PC-3 (cell line): ENCODE measurements around the gene CTRL. TPM values are rescaled to one million over a fixed set of nuclear protein-coding genes. Genes with fewer than 3 reads are reported as not detected.

Experiments used
- ATAC-seq: fragments of 200-7000 bp; cut with Tn5 transposase; 2 replicates; pipeline ENCODE4 v1.9.1; 2020; ENCODE audit warnings: mild to moderate bottlenecking, moderate library complexity
- BruUV-seq: library from RNA; stranded (reverse); fragments of 400-500 nt; replicated peaks from 2 replicates; lab custom pipeline; 2021; lab: Mats Ljungman, UMichigan
- CTCF ChIA-PET: fragments of 300-600 bp; sonication (Branson Sonifier 250); formaldehyde crosslinking; loops from one replicate; lab custom pipeline; 2022; ENCODE audit warnings: antibody characterized with exemption; lab: Charles Lee
- POLR2A ChIA-PET: fragments of 300-600 bp; sonication (Branson Sonifier 250); formaldehyde crosslinking; loops from one replicate; lab custom pipeline; 2022; ENCODE audit warnings: antibody characterized with exemption; ENCODE audit not compliant: unreplicated experiment; lab: Charles Lee
- DNase-seq: peaks from one replicate; pipeline ENCODE4 v3.0.0-alpha.2; 2015
- H2AFZ ChIP-seq: fragments of 300-600 bp; sonication (generic); 2 replicates; pipeline ENCODE4 v1.6.0; 2016; ENCODE audit warnings: antibody characterized with exemption, low read length
- H3F3A ChIP-seq: fragments of 300-600 bp; sonication (generic); one replicate; pipeline ENCODE4 v1.6.0; 2017; ENCODE audit warnings: antibody characterized with exemption, low read length, control low read depth, mild to moderate bottlenecking; ENCODE audit not compliant: unreplicated experiment
- H3K27ac ChIP-seq: fragments of 300-600 bp; sonication (generic); 2 replicates; pipeline ENCODE4 v1.5.1; 2016; ENCODE audit warnings: mild to moderate bottlenecking, low read length
- H3K27me3 ChIP-seq: fragments of 300-600 bp; sonication (generic); 2 replicates; pipeline ENCODE4 v1.6.1; 2016; ENCODE audit warnings: low read length, mixed read lengths
- H3K36me3 ChIP-seq: fragments of 300-600 bp; sonication (generic); 2 replicates; pipeline ENCODE4 v1.6.1; 2016; ENCODE audit warnings: low read depth, mixed run types, low read length, mixed read lengths
- H3K4me1 ChIP-seq: fragments of 300-600 bp; sonication (generic); 2 replicates; pipeline ENCODE4 v1.5.1; 2016; ENCODE audit warnings: low read length; ENCODE audit not compliant: insufficient read depth
- H3K4me2 ChIP-seq: fragments of 300-600 bp; sonication (generic); 2 replicates; pipeline ENCODE4 v1.6.0; 2016; ENCODE audit warnings: low read length
- H3K4me3 ChIP-seq: fragments of 300-600 bp; sonication (generic); 2 replicates; pipeline ENCODE4 v1.5.1; 2016; ENCODE audit warnings: mild to moderate bottlenecking, low read length, mixed read lengths
- H3K79me2 ChIP-seq: fragments of 300-600 bp; sonication (generic); 2 replicates; pipeline ENCODE4 v1.6.1; 2017; ENCODE audit warnings: low read length, mixed read lengths
- H3K9ac ChIP-seq: fragments of 300-600 bp; sonication (generic); 2 replicates; pipeline ENCODE4 v1.6.0; 2016; ENCODE audit warnings: mild to moderate bottlenecking, low read length
- H3K9me2 ChIP-seq: fragments of 300-600 bp; sonication (generic); replicated peaks from 2 replicates; pipeline ENCODE4 v1.6.1; 2016; ENCODE audit warnings: mixed run types, low read length, mixed read lengths
- H3K9me3 ChIP-seq: fragments of 300-600 bp; sonication (generic); 2 replicates; pipeline ENCODE4 v1.6.1; 2016; ENCODE audit warnings: low read length, mixed read lengths
- H4K20me1 ChIP-seq: fragments of 300-600 bp; sonication (generic); 2 replicates; pipeline ENCODE4 v1.6.1; 2016; ENCODE audit warnings: low read length, mixed read lengths
- EZH2 ChIP-seq: fragments of 300-600 bp; sonication (generic); IDR thresholded peaks from one replicate; pipeline ENCODE4 v1.6.1; 2017; ENCODE audit warnings: antibody characterized with exemption, mild to moderate bottlenecking, low read length; ENCODE audit not compliant: unreplicated experiment
- EZH2phosphoT487 ChIP-seq: fragments of 300-600 bp; sonication (generic); IDR thresholded peaks from 2 replicates; pipeline ENCODE4 v1.6.1; 2018; ENCODE audit warnings: mild to moderate bottlenecking, antibody characterized with exemption, low read length, borderline replicate concordance
- intact Hi-C: fragments of 100-400 bp; cut with micrococcal nuclease; formaldehyde crosslinking; loops from 2 replicates; pipeline ENCODE4 v1.9.0; 2023
- total RNA-seq: library from RNA; depleted of rRNA; stranded (reverse); fragments of >200 nt; gene quantifications from 2 replicates; pipeline ENCODE4 v1.2.3, GENCODE V29; 2014
- TF ChIP-seq, protein P1 (sequence below): fragments of 300-600 bp; sonication (generic); conservative IDR thresholded peaks from 2 replicates; pipeline ENCODE4 v1.5.1; 2017; ENCODE audit warnings: antibody characterized with exemption, low read depth, mild to moderate bottlenecking, low read length

Gene CTRL
- total RNA-seq, 1 experiment from 2014 or later, result 1.6 TPM

DNA sequence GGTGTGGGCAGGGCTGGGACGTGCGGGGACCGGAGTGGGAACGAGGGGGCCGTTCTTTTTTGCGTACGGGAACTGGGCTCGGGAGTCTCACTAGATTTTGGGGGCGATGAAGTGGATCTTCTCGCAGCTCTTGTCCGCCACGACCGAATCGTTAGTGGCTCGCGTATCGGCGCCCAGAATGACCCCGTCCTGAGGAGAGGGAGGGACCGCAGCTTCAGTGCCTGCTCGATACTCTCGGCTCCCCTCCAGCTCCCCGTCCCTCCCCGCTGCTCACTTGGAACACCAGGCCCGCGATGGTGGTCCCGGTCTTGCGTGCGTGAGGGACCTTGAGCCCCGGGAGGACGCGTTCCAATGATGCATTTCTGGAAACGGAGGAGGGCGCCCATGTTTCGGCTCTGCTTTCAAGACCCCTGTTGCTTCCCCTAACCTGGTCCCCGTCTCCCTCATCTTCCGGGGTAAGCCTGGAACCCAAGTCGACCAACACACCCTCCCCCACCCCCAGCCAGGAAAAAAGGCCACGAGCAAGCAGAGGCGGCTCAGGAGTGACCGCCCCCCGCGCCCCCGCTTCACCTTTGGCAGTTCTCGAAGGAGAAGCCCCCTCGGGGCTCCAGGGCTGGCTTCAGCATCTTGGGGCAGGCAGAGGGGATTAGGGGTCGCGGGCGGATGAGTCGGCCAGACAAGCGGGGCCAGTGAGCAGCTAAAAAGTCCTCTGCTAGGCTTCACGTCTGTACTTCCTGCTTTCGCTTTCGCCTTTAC is 4.6 kb upstream of the CTRL start, which contains the start of gene PSMB10:
Gene PSMB10 (minus strand): TSS at position 727 of the 756 bp plus-strand sequence. CDS start 101 bp downstream, at position 626.
- intact Hi-C loops, result no loop called here
- Histone ChIP-seq H3K9me2 (no peaks in the 10 kb centered on the region), H4K20me1 (no peaks in the 10 kb centered on the region), H3K27ac (peak within 1 kb of the TSS; percentile 41), H3K36me3 (no peaks in the 10 kb centered on the region), H3K27me3 (no peaks in the 10 kb centered on the region), H3K4me3 (peak within 1 kb of the TSS; percentile 88), H3K9me3 (no peaks in the 10 kb centered on the region), H3K4me2 (peak within 1 kb of the TSS; percentile 84), H3K79me2 (peaks cover 31% of the 10 kb centered on the region), H3K4me1 (peaks cover 14% of the 10 kb centered on the region; the same call in 1 of the 2 replicates), H2AFZ (peak within 1 kb of the TSS; percentile 92), H3K9ac (peak within 1 kb of the TSS; percentile 85), H3F3A (no peaks in the 10 kb centered on the region)
- POLR2A ChIA-PET, result no interaction called here
- DNase-seq (no peak), ATAC-seq (peak; percentile 2)
- BruUV-seq, result TSS peak; percentile 79
- CTCF ChIA-PET, result interaction anchor here (0.5 to 0.7 kb wide), 3 partner anchors 10 to 119 kb away, joined by 3 to 9 read pairs (median 5); no protein-coding TSS in a partner anchor
- TF ChIP-seq, protein P1, sequence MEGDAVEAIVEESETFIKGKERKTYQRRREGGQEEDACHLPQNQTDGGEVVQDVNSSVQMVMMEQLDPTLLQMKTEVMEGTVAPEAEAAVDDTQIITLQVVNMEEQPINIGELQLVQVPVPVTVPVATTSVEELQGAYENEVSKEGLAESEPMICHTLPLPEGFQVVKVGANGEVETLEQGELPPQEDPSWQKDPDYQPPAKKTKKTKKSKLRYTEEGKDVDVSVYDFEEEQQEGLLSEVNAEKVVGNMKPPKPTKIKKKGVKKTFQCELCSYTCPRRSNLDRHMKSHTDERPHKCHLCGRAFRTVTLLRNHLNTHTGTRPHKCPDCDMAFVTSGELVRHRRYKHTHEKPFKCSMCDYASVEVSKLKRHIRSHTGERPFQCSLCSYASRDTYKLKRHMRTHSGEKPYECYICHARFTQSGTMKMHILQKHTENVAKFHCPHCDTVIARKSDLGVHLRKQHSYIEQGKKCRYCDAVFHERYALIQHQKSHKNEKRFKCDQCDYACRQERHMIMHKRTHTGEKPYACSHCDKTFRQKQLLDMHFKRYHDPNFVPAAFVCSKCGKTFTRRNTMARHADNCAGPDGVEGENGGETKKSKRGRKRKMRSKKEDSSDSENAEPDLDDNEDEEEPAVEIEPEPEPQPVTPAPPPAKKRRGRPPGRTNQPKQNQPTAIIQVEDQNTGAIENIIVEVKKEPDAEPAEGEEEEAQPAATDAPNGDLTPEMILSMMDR, result no peak
- TF ChIP-seq EZH2phosphoT487 (no peak), EZH2 (no peak)

GRCh38 chr16:67935402-67936123 is 3.9 kb upstream of the CTRL start:
- H3K4me2 ChIP-seq, result peak overlapping the region; percentile 84
- no peaks in the 10 kb centered on the region for H3K9me3 ChIP-seq
- DNase-seq (peak; percentile 96), ATAC-seq (peak; percentile 88)
- peak overlapping the region; percentile 85 for H3K9ac ChIP-seq
- peak overlapping the region; percentile 92 for H2AFZ ChIP-seq
- no peaks in the 10 kb centered on the region for H3K9me2 ChIP-seq
- H3K27ac ChIP-seq, result peak overlapping the region; percentile 41; the same call in 1 of the 2 replicates
- CTCF ChIA-PET, result interaction anchor here (0.5 to 1.5 kb wide), 3 partner anchors 70 to 119 kb away, joined by 3 to 9 read pairs (median 3); no protein-coding TSS in a partner anchor
- H3K4me3 ChIP-seq, result peak overlapping the region; percentile 88
- POLR2A ChIA-PET, result no interaction called here
- H3F3A ChIP-seq, result no peaks in the 10 kb centered on the region
- intact Hi-C loops, result no loop called here
- H3K27me3 ChIP-seq, result no peaks in the 10 kb centered on the region
- H3K79me2 ChIP-seq, result peaks cover 31% of the 10 kb centered on the region
- H4K20me1 ChIP-seq, result no peaks in the 10 kb centered on the region
- H3K4me1 ChIP-seq, result peaks cover 14% of the 10 kb centered on the region; the same call in 1 of the 2 replicates
- no peak for TF ChIP-seq EZH2phosphoT487
- H3K36me3 ChIP-seq, result no peaks in the 10 kb centered on the region
- no TSS peak for BruUV-seq

DNA sequence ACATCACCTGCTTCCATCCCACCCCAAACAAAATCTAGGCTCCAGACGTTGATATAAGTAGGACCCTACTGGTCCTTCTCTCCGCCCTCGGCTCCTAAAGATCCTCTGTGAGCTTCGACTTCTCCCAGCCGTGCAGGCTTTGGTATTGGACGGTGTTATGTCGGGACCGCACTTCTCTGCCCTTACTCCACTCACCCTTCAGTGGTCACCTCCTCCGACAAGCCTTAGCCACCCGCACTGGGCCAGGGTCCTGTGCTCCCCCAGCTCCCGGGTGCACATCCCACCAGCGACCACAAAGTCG is 3.4 kb upstream of the CTRL start:
- DNase-seq (peak; percentile 12), ATAC-seq (peak; percentile 14)
- peak overlapping the region; percentile 84 for H3K4me2 ChIP-seq
- POLR2A ChIA-PET, result no interaction called here
- H3K36me3 ChIP-seq, result no peaks in the 10 kb centered on the region
- H3K27ac ChIP-seq, result no peak overlapping the region
- peak overlapping the region; percentile 85 for H3K9ac ChIP-seq
- no peaks in the 10 kb centered on the region for H3K27me3 ChIP-seq
- TF ChIP-seq EZH2 (no peak), EZH2phosphoT487 (no peak)
- TF ChIP-seq, protein P1, result no peak
- H3K4me3 ChIP-seq, result peak overlapping the region; percentile 88
- no peaks in the 10 kb centered on the region for H4K20me1 ChIP-seq
- BruUV-seq, result no TSS peak
- H3K9me3 ChIP-seq, result no peaks in the 10 kb centered on the region
- peaks cover 14% of the 10 kb centered on the region; the same call in 1 of the 2 replicates for H3K4me1 ChIP-seq
- intact Hi-C loops, result no loop called here
- peak overlapping the region; percentile 71 for H2AFZ ChIP-seq
- H3F3A ChIP-seq, result no peaks in the 10 kb centered on the region
- CTCF ChIA-PET, result interaction anchor here (0.6 to 1.5 kb wide), 2 partner anchors 101 to 162 kb away, joined by 3 read pairs; no protein-coding TSS in a partner anchor
- H3K9me2 ChIP-seq, result no peaks in the 10 kb centered on the region
- H3K79me2 ChIP-seq, result peaks cover 31% of the 10 kb centered on the region
